Left renal pelvis (tissue), 4 donors: Measurements from ENCODE around the gene NUDC. TPM values are rescaled to one million over a fixed set of nuclear protein-coding genes. Genes with fewer than 3 reads are reported as not detected.
"Not testable (repeated sequence)": the region's sequence is repeated elsewhere in the genome, so short reads cannot be mapped to it uniquely, and the experiment has no call there.

Experiments
- DNase-seq, 4 donors: peaks; one replicate each; pipeline ENCODE4 v3.0.0-alpha.2; 2013; ENCODE audit warnings: low read depth in 4 of 4, low spot score in 3 of 4
- polyA plus RNA-seq, 4 donors: library from polyadenylated mRNA; unstranded; fragments of 120-200 nt; gene quantifications; one replicate each; pipeline ENCODE4 v1.2.1, GENCODE V29; 2013; ENCODE audit not compliant: insufficient read length in 4 of 4

Gene NUDC
- polyA plus RNA-seq, 4 donors = 57.2 to 99.1 (median 89.5) TPM

GRCh38 chr1:26981146-26981846 lies 59.8 kb downstream of the NUDC start:
- DNase-seq = no peak

- DNase-seq = no peak
Measured at GRCh38 chr1:26983863-26984262, 62.3 kb downstream of the NUDC start.

- DNase-seq = no peak
Measured at GRCh38 chr1:26984291-26984690, 62.7 kb downstream of the NUDC start.

GRCh38 chr1:26986658-26987057 lies 65.1 kb downstream of the NUDC start:
- DNase-seq = no peak

- not testable (repeated sequence) for DNase-seq
Measured at GRCh38 chr1:26989403-26990109, 68.0 kb downstream of the NUDC start.

GRCh38 chr1:26991310-26992116 lies 70.0 kb downstream of the NUDC start:
- DNase-seq = no peak

- DNase-seq = no peak
Measured at GRCh38 chr1:26993237-26994019, 71.9 kb downstream of the NUDC start, which contains the start of gene TRNP1. Gene TRNP1 (plus strand): TSS chr1:26993692. CDS start chr1:26993787, 95 bp downstream.

- DNase-seq = no peak
Measured at GRCh38 chr1:26994020-26994786, 72.7 kb downstream of the NUDC start.

- DNase-seq = no peak
Measured at GRCh38 chr1:26994787-26995517, 73.4 kb downstream of the NUDC start.

- DNase-seq = no peak
Measured at GRCh38 chr1:26996024-26996423, 74.5 kb downstream of the NUDC start.

Other genes with a start within 250 kb of the NUDC start
- gene ARID1A, start 225.7 kb upstream of the NUDC start, polyA plus RNA-seq = 100 to 1,000 TPM in 1 of 4 donors, 10 to 100 TPM in 3; 79.3 to 103 (median 91.0) TPM
- gene PIGV, start 133.8 kb upstream of the NUDC start, polyA plus RNA-seq = 10 to 100 TPM; 13.1 to 18.3 (median 16.8) TPM
- gene ZDHHC18, start 95.1 kb upstream of the NUDC start, polyA plus RNA-seq = 10 to 100 TPM; 19.4 to 23.3 (median 21.7) TPM
- under 1 TPM; 0.49 to 1.00 (median 0.70) TPM for gene SFN, start 58.6 kb upstream of the NUDC start, polyA plus RNA-seq
- 10 to 100 TPM; 20.1 to 34.5 (median 30.1) TPM for gene GPN2, start 31.5 kb upstream of the NUDC start, polyA plus RNA-seq
- 10 to 100 TPM; 11.4 to 17.6 (median 12.9) TPM for gene GPATCH3, start 21.3 kb upstream of the NUDC start, polyA plus RNA-seq
- 1 to 10 TPM in 2 of 4 donors, under 1 TPM in 2; 0.27 to 1.5 (median 1.1) TPM for gene NR0B2, start 7.8 kb upstream of the NUDC start, polyA plus RNA-seq
- gene KDF1, start 38.7 kb downstream of the NUDC start, polyA plus RNA-seq = 10 to 100 TPM in 1 of 4 donors, 1 to 10 TPM in 2, under 1 TPM in 1; 0.20 to 11.0 (median 8.7) TPM
- gene TRNP1, start 71.9 kb downstream of the NUDC start, polyA plus RNA-seq = 1 to 10 TPM; 4.6 to 7.6 (median 6.6) TPM
- 1 to 10 TPM in 2 of 4 donors, under 1 TPM in 2; 0.72 to 1.6 (median 0.93) TPM for gene TENT5B, start 91.1 kb downstream of the NUDC start, polyA plus RNA-seq
- gene SLC9A1, start 233.4 kb downstream of the NUDC start, polyA plus RNA-seq = 10 to 100 TPM; 25.2 to 28.9 (median 26.5) TPM